HG03571 (cell line): Measurements from ENCODE around the gene CGAS.
A peak's percentile ranks its signal among the peaks of the same experiment; 100 is the strongest.
"Not testable (repeated sequence)": the region's sequence is repeated elsewhere in the genome, so short reads cannot be mapped to it uniquely, and the experiment has no call there.

Source experiments
- ATAC-seq: cut with Tn5 transposase; IDR thresholded peaks from one replicate; pipeline ENCODE4 v1.9.1; 2021; ENCODE audit not compliant: unreplicated experiment

Gene CGAS

DNA sequence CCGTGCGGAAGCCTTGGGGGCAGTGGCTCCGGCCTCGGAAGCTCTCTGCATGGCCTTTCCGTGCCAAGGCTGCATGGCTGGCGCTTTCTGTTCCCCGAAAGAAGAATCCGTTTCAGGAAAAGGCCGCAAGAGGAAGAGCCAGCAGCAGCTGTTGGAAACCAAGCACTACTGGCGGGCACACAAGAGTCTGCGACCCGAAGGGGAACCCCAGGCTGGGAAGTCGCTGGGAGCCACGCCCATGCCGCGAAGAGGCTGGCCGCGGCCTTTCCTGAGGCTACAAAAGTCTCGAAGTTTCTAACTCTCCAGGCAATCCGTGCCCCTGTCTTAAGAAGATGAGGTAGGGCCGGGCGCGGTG lies at the start of gene CGAS:
Gene CGAS (minus strand): TSS at position 191 of the 355 bp plus-strand sequence. CDS start 116 bp downstream, at position 75.
- ATAC-seq, result peak; percentile 54

DNA sequence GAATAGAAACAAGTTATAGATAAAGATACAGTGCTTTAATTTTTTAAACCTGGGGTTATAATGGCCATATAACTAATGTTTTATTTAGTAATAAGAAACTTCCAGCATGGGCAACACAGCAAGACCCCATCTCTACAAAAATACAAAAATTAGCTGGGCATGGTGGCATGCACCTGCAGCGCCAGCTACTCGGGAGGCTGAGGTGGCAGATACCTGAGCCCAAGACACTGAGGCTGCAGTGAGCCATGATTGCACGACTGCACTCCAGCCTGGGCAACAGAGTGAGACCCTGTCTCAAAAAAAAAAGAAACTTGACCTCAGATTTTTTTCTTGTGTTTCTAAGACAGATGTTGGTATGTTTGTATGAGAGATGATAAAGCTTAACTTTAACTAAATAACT lies 45.8 kb upstream of the CGAS start:
- ATAC-seq, result no peak

DNA sequence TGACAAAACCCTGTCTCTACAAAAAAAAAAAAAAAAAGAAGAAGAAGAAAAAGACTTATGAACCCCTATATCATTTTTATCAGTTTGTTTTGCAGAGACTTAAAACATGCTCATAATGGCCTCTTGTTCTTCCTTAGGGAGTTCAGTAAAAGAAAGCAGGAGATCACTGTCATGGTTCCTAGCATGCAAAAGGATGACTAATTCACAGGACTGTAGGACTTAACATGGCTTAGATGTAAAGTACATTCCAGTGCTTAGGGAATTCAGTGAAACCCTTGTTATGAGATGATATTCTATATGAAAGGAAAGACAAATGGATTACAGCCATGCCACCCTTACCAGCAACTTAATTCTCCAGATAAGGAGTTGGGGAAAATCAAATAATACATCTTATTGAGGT lies 39.3 kb upstream of the CGAS start:
- no peak for ATAC-seq

- no peak for ATAC-seq
Observed at GRCh38 chr6:73487473-73487872, 35.4 kb upstream of the CGAS start.

DNA sequence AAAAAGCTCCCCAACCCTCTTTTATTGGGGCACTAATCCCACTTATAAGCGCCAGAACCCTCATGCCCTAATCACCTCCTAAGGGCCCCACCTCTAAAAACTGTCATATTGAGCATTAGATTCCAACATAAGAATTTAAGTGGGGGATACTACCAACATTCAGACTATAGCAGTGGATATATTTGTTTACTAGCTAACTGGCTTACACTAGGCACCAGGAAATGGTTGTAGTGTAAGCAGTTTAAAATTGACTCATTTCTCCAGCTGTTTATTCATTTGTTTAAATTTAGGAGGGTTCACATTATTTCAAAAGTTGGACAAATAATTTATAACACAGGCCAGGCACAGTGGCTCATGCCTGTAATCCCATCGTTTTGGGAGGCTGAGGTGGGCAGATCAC lies 32.3 kb upstream of the CGAS start:
- ATAC-seq, result no peak

DNA sequence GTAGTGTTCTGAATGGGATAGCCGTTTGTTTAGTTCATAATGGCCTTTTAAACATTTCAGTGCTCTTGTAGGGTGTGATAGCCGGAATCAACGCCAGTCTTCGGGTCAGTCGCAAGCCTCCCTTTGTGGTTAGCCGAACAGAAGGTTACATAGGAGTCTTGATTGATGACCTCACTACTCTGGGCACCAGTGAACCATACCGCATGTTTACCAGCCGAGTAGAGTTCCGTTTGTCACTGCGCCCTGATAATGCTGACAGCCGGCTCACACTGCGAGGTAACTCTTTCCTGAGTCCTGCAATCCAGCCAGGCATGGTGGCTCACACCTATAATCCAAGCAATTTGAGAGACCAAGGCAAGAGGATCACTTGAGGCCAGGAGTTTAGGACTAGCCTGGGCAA lies 29.9 kb upstream of the CGAS start:
- no peak for ATAC-seq

DNA sequence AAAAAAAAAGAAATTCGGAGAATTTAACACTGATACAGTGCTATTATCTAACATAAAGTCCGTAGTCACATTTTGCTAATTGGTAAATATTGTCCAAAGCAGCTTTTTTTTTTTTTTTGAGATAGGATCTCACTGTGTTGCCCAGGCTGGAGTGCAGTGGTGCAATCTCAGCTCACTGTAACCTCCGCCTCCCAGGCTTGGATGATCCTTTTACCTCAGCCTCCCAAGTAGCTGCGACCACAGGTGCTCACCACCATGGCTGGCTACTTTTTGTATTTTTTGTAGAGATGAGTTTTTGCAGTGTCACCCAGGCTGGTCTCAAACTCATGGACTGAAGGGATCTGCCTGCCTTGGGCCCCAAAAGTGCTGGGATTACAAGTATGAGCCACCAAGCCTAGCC lies 25.3 kb upstream of the CGAS start:
- no peak for ATAC-seq

- ATAC-seq, result no peak
Observed at GRCh38 chr6:73476723-73477122, 24.6 kb upstream of the CGAS start.

- peak; percentile 90 for ATAC-seq
Observed at GRCh38 chr6:73471686-73472290, 19.7 kb upstream of the CGAS start.

DNA sequence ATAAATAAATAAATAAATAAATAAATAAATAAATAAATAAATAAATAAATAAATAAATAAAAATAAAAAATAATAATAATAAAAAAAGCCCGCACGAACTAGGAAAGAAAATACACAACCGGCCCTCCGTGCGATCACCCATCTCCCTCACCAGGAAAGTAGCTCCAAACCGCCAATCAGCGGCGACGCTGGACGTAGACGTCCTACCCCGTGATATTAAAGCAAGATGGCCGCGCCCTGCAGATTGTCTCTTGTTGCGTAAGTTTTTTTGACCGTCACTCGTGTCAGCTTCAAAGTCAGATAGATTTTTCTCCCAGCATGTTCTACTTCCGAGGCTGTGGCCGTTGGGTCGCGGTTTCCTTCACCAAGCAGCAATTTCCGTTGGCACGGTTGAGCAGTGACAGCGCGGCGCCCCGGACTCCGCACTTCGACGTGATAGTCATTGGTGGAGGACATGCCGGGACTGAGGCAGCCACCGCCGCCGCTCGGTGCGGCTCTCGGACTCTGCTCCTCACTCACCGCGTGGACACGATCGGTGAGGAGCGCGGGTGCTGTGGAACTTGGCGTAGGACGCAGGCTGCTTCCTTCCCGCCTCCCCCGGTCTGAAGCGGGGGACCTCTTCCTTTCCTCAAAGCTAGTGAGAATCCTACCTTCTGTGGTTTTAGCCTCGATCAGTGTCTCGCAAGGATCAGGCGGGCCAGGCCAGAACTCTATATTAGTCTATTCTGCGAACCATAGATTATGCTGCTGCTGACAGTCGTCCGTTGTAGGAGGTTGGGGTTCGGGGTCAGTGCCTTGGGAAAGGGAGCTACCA lies 9.6 kb upstream of the CGAS start, which contains the start of gene MTO1:
Gene MTO1 (plus strand): TSS at position 201 of the 814 bp plus-strand sequence. CDS start 118 bp downstream, at position 319.
- peak; percentile 92 for ATAC-seq

DNA sequence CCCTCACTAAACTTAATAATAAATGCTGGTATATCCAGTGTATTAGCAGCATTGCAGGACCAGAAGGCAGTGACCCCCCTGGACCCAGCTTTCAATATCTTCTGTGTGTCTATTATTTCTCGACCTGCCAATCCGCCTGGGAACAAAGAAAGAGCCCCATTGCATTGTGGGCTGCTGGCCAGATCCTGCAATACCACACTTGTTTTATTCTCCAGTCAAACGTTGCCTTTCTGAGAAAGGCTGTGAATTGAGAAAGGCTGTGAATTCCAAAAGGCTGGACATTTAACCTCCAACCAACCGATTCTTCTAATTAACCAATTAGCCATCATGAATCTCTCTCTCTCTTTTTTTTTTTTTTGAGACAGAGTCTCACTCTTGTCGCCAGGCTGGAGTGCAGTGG lies 8.0 kb upstream of the CGAS start:
- no peak for ATAC-seq

DNA sequence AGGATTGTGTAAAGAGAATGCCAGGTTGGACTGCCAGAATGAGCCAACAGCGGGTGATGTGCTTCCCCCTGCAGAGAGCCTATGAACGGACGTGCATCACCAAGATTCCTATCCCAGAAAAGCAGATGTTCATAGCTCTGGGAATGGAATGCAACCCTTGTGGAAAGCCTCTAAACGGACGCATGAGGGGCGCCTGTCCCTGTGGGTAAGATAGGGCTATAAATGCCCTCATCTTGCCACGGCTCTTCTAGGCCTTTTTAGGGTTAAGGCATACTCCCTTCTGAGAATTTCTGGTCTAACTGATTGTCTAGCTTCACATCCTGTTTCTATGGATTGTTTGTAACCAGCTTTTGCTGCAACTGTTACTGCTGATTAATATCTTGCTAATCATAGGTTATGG lies 7.4 kb upstream of the CGAS start:
- not testable (repeated sequence) for ATAC-seq

DNA sequence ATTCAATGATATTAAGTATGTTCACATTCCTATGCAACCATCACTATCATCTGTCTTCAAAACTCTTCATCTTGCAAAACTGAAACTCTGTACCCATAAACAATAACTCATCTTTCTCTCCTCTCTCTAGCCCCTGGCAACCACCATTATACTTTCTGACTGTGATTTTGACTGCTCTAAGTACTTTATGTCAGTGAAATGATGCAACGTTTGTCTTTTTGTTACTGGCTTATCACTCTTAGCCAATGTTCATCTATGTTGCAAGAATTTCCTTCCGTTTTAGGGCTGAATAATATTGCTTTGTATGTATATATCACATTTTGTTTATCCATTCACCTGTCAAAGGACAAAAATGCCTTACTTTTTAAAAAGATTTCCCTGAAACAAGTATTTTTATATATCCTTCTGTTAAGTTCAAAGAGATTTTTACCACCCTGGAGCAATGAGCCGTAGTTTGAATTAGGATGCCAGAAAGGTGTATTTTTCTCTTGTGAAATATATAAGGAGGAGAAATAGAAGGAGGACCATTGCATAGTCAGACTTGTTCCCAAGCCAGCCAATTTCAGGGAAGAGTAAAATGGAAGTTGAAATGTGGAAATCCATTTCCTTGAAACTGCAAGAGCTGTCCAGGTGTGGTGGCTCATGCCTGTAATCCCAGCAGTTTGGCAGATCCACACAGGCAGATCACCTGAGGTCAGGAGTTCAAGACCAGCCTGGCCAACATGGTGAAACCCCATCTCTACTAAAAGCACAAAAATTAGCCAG lies 4.0 kb upstream of the CGAS start:
- no peak for ATAC-seq

GRCh38 chr6:73451223-73452106 lies 632 bp downstream of the CGAS start:
- ATAC-seq, result peak; percentile 60

DNA sequence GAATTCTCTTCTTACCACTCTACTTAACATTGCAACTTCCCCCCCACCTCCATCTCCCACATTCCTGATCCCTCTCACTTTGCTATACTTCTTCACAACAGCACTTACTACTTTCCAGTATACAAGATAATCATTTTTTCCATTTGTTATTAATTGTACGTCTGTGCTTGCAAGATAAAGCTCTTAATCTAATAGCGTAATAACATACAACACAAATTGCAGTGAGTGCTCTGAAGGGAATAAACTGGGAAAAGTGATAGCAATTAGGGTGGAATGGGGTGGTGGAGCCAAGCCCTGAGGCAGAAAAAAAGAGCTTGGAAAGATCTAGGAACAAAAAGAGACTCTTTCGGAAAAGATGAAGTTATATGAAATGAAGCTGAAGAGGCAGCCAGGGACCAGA lies 8.5 kb downstream of the CGAS start:
- ATAC-seq, result no peak

DNA sequence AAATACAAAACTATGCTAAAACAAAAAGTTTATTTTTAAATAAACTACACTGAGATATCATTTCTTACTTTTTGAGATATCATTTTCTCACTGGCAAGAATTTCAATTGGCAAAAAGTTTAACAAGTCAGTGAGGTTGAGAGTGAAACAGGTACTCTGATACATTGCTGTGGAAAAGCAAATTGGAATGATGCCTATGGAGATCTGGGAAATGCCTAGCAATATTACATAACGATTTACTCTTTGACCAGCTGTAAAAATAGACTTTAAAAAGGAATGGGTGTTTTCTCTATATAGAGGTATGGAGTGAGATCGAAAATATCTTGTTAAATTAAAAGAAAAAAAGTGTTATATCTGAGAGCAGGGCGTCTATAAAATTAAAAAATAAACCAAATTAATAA lies 16.9 kb downstream of the CGAS start:
- ATAC-seq, result no peak

DNA sequence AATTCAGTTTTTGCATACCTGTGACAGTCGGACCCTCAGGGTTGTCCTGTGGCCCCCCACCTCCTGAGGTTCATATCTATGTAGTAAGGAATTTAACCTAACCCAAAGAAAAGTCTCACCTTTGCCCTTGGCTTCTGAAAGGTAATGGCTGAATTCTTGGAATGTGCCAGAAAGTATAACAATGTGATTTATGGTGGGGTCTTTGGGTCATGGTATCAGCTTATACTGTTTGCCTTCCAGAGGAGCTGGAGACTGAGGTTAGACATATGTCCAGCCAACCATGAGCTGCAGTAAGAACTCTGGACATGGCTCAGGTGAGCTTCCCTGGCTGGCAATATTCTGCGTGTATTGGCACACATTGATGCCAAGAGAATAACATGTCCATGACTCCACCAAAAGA lies 30.6 kb downstream of the CGAS start:
- no peak for ATAC-seq

- no peak for ATAC-seq
Observed at GRCh38 chr6:73418081-73418741, 33.9 kb downstream of the CGAS start.

- ATAC-seq, result no peak
Observed at GRCh38 chr6:73413102-73413501, 39.0 kb downstream of the CGAS start.

DNA sequence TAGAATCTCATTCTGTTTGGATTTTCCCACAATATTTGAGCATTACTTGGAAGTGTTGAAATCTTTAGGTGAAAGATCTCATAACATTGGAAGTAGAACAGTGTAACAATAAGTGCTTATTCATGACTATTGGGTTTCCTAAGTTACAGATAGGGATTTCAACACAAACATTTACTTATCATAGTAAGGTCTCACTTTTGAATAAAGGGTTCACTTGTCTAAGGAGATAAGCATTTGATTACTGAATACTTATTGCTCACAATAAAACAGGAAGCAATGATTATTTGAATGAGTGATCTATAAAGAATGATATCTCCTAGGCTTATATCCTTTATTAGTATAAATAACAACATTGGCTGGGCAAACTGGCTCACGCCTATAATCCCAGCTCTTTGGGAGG lies 42.7 kb downstream of the CGAS start:
- ATAC-seq, result no peak
